CD8-positive, alpha-beta memory T cell (primary cell): Measurements from ENCODE around the gene LITAF. TPM values are rescaled to one million over a fixed set of nuclear protein-coding genes. Genes with fewer than 3 reads are reported as not detected.

Experiments used
- CTCF ChIA-PET: fragments of 350-600 bp; sonication (Branson Sonifier 250); formaldehyde crosslinking; loops from one replicate; lab custom pipeline; 2021; ENCODE audit warnings: antibody characterized with exemption; lab: Charles Lee
- POLR2A ChIA-PET: fragments of 350-600 bp; sonication (Branson Sonifier 250); formaldehyde crosslinking; loops from one replicate; lab custom pipeline; 2021; ENCODE audit warnings: antibody characterized with exemption; lab: Charles Lee
- DNase-seq, 5 donors: peaks; one replicate each; pipeline versions ENCODE4 v3.0.0 to v3.0.0-alpha.2; 2020 to 2022; ENCODE audit warnings: mixed read lengths in 1 of 5
- H3K27ac ChIP-seq: one replicate; pipeline ENCODE4 v1.7.0; 2013; ENCODE audit warnings: low read depth, mild to moderate bottlenecking, low read length, moderate library complexity
- H3K27me3 ChIP-seq: 2 replicates; pipeline ENCODE4 v1.7.0; 2013; ENCODE audit warnings: low read length, mild to moderate bottlenecking; ENCODE audit not compliant: insufficient read depth, poor library complexity, severe bottlenecking
- H3K36me3 ChIP-seq: 2 replicates; pipeline ENCODE4 v1.7.0; 2013; ENCODE audit warnings: mild to moderate bottlenecking, low read length, moderate library complexity; ENCODE audit not compliant: insufficient read depth
- H3K4me1 ChIP-seq: 2 replicates; pipeline ENCODE4 v1.7.0; 2013; ENCODE audit warnings: mild to moderate bottlenecking, low read length, moderate library complexity; ENCODE audit not compliant: insufficient read depth
- H3K4me3 ChIP-seq: 2 replicates; pipeline ENCODE4 v1.7.0; 2013; ENCODE audit warnings: mild to moderate bottlenecking, low read length
- H3K9me3 ChIP-seq: 2 replicates; pipeline ENCODE4 v1.7.0; 2013; ENCODE audit warnings: mild to moderate bottlenecking, low read length
- H3K27ac Mint-ChIP-seq, 8 donors: one replicate each; pipeline ENCODE4 v1.8.0; 2020 to 2021; ENCODE audit warnings: mixed read lengths in 8 of 8, mild to moderate bottlenecking in 6 of 8, inconsistent platforms in 3 of 8, moderate library complexity in 3 of 8
- H3K27me3 Mint-ChIP-seq, 2 donors: one replicate each; pipeline ENCODE4 v1.8.0; 2020 to 2021; ENCODE audit warnings: mixed read lengths in 2 of 2, mild to moderate bottlenecking in 1 of 2, moderate library complexity in 1 of 2
- H3K36me3 Mint-ChIP-seq, 3 donors: one replicate each; pipeline ENCODE4 v1.8.0; 2020 to 2021; ENCODE audit warnings: mixed read lengths in 3 of 3, inconsistent platforms in 1 of 3, mild to moderate bottlenecking in 1 of 3
- H3K4me1 Mint-ChIP-seq, 3 donors: one replicate each; pipeline ENCODE4 v1.8.0; 2020 to 2021; ENCODE audit warnings: mixed read lengths in 3 of 3, inconsistent platforms in 1 of 3, mild to moderate bottlenecking in 1 of 3
- H3K4me3 Mint-ChIP-seq, 7 donors: one replicate each; pipeline ENCODE4 v1.8.0; 2020 to 2021; ENCODE audit warnings: mixed read lengths in 7 of 7, mild to moderate bottlenecking in 6 of 7, moderate library complexity in 4 of 7, inconsistent platforms in 2 of 7
- H3K9me3 Mint-ChIP-seq, 5 donors: one replicate each; pipeline ENCODE4 v1.8.0; 2020 to 2022; ENCODE audit warnings: mixed read lengths in 5 of 5, mild to moderate bottlenecking in 3 of 5, moderate library complexity in 2 of 5, inconsistent platforms in 1 of 5
- polyA plus RNA-seq: library from polyadenylated mRNA; unstranded; fragments of 300-500 nt; fragmentation: Illumina TruSeq; gene quantifications from one replicate; pipeline ENCODE4 v1.2.3, GENCODE V29; 2021
- total RNA-seq, 2 experiments: library from RNA; stranded (reverse); gene quantifications; one replicate each; pipeline ENCODE4 v1.2.3, GENCODE V29; 2021

The LITAF gene
- total and polyA plus RNA-seq, 3 experiments from 2014 or later, result 199 to 629 (median 201) TPM

- Histone ChIP-seq H3K27ac (no peak overlapping the region), H3K4me3 (no peak overlapping the region), H3K27me3 (no peaks in the 10 kb centered on the region), H3K9me3 (no peaks in the 10 kb centered on the region), H3K4me1 (no peaks in the 10 kb centered on the region), H3K36me3 (peaks cover 40% of the 10 kb centered on the region)
- H3K36me3 Mint-ChIP-seq, result peaks cover 26 to 61% (median 32%) of the 10 kb centered on the region in 3 donors
- CTCF ChIA-PET, result interaction anchor here (0.9 kb wide), 1 partner anchor 12 kb away, joined by 3 read pairs; no protein-coding TSS in a partner anchor
- peaks cover 0 to 1% of the 10 kb centered on the region in 2 donors for H3K27me3 Mint-ChIP-seq
- POLR2A ChIA-PET, result no interaction called here
- peak overlapping the region in 1 of 7 donors; percentile 9 for H3K4me3 Mint-ChIP-seq
- no peaks in the 10 kb centered on the region for H3K9me3 Mint-ChIP-seq
- H3K4me1 Mint-ChIP-seq, result peaks cover 19 to 42% (median 23%) of the 10 kb centered on the region in 3 donors
- DNase-seq, result no peak
- peak overlapping the region in 1 of 8 donors; percentile 24 for H3K27ac Mint-ChIP-seq
These were observed 40.1 kb downstream of the LITAF start for GRCh38 chr16:11546608-11547061.

DNA sequence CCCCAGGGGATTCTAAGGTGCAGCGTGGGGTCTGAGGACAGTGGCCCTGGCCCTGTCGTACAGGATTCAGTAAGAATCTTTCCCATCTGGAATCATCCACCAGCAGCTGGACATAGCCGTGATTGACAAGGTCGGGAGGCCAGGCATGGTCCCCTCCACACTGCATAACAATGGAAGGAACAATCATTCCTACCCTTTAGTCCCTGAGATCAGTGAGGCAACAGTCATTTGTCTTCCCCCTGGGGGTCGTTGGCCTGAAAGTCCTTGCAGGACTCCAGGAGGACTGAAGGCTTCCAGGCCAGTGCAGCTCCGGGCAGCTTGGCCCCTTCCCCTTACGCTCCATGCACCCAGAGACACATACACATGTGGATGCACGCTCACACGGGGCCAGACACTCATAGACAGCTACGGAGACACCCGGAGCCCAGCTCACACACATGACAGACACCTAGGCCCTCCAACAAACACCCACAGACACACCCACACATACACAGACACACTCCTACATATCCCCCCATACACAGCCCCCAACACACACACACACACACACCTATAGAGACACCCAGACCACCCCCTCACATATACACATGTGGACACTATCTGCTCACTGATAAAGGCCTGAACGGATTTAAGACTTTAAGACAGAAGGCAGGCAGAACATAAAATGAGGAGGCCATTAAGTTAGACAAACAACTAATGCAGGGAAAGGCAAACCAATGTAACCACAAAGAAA, 42.9 kb downstream of the LITAF start:
- DNase-seq, result no peak
- H3K36me3 ChIP-seq, result peaks cover 13% of the 10 kb centered on the region
- H3K27ac ChIP-seq, result no peak overlapping the region
- peak overlapping the region in 5 of 8 donors; percentile 40 to 70 (median 56) for H3K27ac Mint-ChIP-seq
- ChIA-PET POLR2A (no interaction called here), CTCF (interaction anchor here (1.1 to 1.6 kb wide), 2 partner anchors 11 kb away, joined by 3 to 4 read pairs; no protein-coding TSS in a partner anchor)
- H3K4me3 Mint-ChIP-seq, result peak overlapping the region in 2 of 7 donors; percentile 0 to 41
- H3K27me3 Mint-ChIP-seq, result no peaks in the 10 kb centered on the region
- no peaks in the 10 kb centered on the region for H3K9me3 Mint-ChIP-seq
- H3K4me1 ChIP-seq, result peaks cover 3% of the 10 kb centered on the region
- H3K4me3 ChIP-seq, result no peak overlapping the region
- H3K36me3 Mint-ChIP-seq, result peaks cover 4 to 35% (median 12%) of the 10 kb centered on the region in 3 donors
- no peaks in the 10 kb centered on the region for H3K27me3 ChIP-seq
- H3K9me3 ChIP-seq, result no peaks in the 10 kb centered on the region
- H3K4me1 Mint-ChIP-seq, result peaks cover 28 to 46% (median 31%) of the 10 kb centered on the region in 3 donors

GRCh38 chr16:11542069-11542744, 44.5 kb downstream of the LITAF start:
- Mint-ChIP-seq H3K4me3 (peak overlapping the region in 2 of 7 donors; percentile 14 to 18), H3K27ac (peak overlapping the region in 5 of 8 donors; percentile 2 to 72 (median 55)), H3K9me3 (no peaks in the 10 kb centered on the region), H3K27me3 (peaks cover 0 to 3% of the 10 kb centered on the region in 2 donors), H3K36me3 (peaks cover 2 to 18% (median 5%) of the 10 kb centered on the region in 3 donors), H3K4me1 (peaks cover 25 to 47% (median 30%) of the 10 kb centered on the region in 3 donors)
- no peak for DNase-seq
- H3K27ac ChIP-seq, result no peak overlapping the region
- H3K36me3 ChIP-seq, result no peaks in the 10 kb centered on the region
- H3K9me3 ChIP-seq, result no peaks in the 10 kb centered on the region
- no peaks in the 10 kb centered on the region for H3K27me3 ChIP-seq
- POLR2A ChIA-PET, result no interaction called here
- H3K4me1 ChIP-seq, result peaks cover 3% of the 10 kb centered on the region
- no peak overlapping the region for H3K4me3 ChIP-seq
- CTCF ChIA-PET, result no interaction called here

- Mint-ChIP-seq H3K27me3 (peaks cover 0 to 3% of the 10 kb centered on the region in 2 donors), H3K27ac (peak overlapping the region in 3 of 8 donors; percentile 47 to 68 (median 54)), H3K9me3 (no peaks in the 10 kb centered on the region), H3K4me3 (peak overlapping the region in 1 of 7 donors; percentile 18), H3K4me1 (peaks cover 22 to 53% (median 37%) of the 10 kb centered on the region in 3 donors), H3K36me3 (peaks cover 0 to 1% (median 0%) of the 10 kb centered on the region in 3 donors)
- Histone ChIP-seq H3K4me1 (peaks cover 3% of the 10 kb centered on the region), H3K27me3 (no peaks in the 10 kb centered on the region), H3K4me3 (no peak overlapping the region), H3K9me3 (no peaks in the 10 kb centered on the region), H3K27ac (no peak overlapping the region), H3K36me3 (no peaks in the 10 kb centered on the region)
- DNase-seq, result no peak
- POLR2A ChIA-PET, result no interaction called here
- CTCF ChIA-PET, result no interaction called here
These were observed 47.1 kb downstream of the LITAF start for GRCh38 chr16:11539641-11540050.

- H3K27ac Mint-ChIP-seq, result peak overlapping the region in 3 of 8 donors; percentile 54 to 68 (median 58)
- no peaks in the 10 kb centered on the region for H3K27me3 ChIP-seq
- no peak overlapping the region for H3K4me3 ChIP-seq
- POLR2A ChIA-PET, result no interaction called here
- peaks cover 0 to 3% of the 10 kb centered on the region in 2 donors for H3K27me3 Mint-ChIP-seq
- no peak overlapping the region for H3K4me3 Mint-ChIP-seq
- CTCF ChIA-PET, result interaction anchor here (1.0 to 1.7 kb wide), 3 partner anchors 29 to 176 kb away, joined by 3 to 7 read pairs (median 6); no protein-coding TSS in a partner anchor
- peaks cover 3% of the 10 kb centered on the region for H3K4me1 ChIP-seq
- H3K9me3 Mint-ChIP-seq, result no peaks in the 10 kb centered on the region
- no peak for DNase-seq
- no peak overlapping the region for H3K27ac ChIP-seq
- no peaks in the 10 kb centered on the region for H3K9me3 ChIP-seq
- H3K36me3 ChIP-seq, result no peaks in the 10 kb centered on the region
- no peaks in the 10 kb centered on the region for H3K36me3 Mint-ChIP-seq
- H3K4me1 Mint-ChIP-seq, result peaks cover 19 to 54% (median 33%) of the 10 kb centered on the region in 3 donors
These were observed 47.8 kb downstream of the LITAF start for GRCh38 chr16:11538880-11539279.

DNA sequence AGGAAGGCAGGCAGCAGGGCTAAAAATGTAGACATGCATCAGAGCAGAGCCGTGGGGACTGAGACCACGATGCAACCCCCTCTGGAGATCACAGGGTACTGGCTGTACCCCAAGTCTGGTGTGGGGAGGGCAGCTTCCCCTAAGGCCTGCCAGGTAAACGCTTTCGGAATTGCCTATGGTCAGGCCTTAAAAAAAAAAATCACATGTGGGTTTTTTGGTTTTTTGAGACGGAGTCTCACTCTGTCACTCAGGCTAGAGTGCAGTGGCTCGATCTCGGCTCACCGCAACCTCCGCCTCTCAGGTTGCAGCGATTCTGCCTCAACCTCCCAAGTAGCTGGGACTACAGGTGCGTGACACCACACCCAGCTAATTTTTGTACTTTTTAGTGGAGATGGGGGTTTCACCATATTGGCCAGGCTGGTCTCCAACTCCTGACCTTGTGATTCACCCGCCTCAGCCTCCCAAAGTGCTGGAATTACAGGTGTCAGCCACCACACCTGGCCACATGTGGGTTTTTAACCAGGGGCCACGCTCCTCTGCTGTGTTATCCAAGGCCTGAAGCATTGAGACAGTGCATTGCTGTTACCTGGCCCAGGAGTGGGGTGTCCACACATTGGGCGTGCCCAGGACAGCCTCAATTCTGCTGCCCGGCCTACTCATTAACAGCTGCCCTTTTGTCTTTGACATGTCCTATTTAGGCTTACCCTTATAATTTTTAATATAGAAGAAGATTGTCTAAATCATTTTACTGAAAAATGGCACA, 50.4 kb downstream of the LITAF start:
- Histone ChIP-seq H3K4me1 (peaks cover 3% of the 10 kb centered on the region), H3K4me3 (no peak overlapping the region), H3K36me3 (no peaks in the 10 kb centered on the region), H3K9me3 (no peaks in the 10 kb centered on the region), H3K27me3 (no peaks in the 10 kb centered on the region), H3K27ac (no peak overlapping the region)
- no peaks in the 10 kb centered on the region for H3K36me3 Mint-ChIP-seq
- no peaks in the 10 kb centered on the region for H3K9me3 Mint-ChIP-seq
- CTCF ChIA-PET, result interaction anchor here (2.1 kb wide), 1 partner anchor 48 kb away, joined by 6 read pairs; no protein-coding TSS in a partner anchor
- peak in 1 of 5 donors; percentile 17 for DNase-seq
- peaks cover 22 to 49% (median 31%) of the 10 kb centered on the region in 3 donors for H3K4me1 Mint-ChIP-seq
- peak overlapping the region in 3 of 8 donors; percentile 42 to 90 (median 47) for H3K27ac Mint-ChIP-seq
- peak overlapping the region in 3 of 7 donors; percentile 11 to 43 (median 23) for H3K4me3 Mint-ChIP-seq
- POLR2A ChIA-PET, result interaction anchor here (0.5 kb wide), 1 partner anchor 40 kb away, joined by 3 read pairs; no protein-coding TSS in a partner anchor
- H3K27me3 Mint-ChIP-seq, result peaks cover 0 to 3% of the 10 kb centered on the region in 2 donors

- ChIA-PET CTCF (interaction anchor here (1.0 to 2.1 kb wide), 6 partner anchors 21 to 105 kb away, joined by 3 to 8 read pairs (median 4); partner anchors contain the start of gene LITAF), POLR2A (interaction anchor here (0.5 kb wide), 1 partner anchor 41 kb away, joined by 3 read pairs; no protein-coding TSS in a partner anchor)
- Mint-ChIP-seq H3K27me3 (peaks cover 0 to 3% of the 10 kb centered on the region in 2 donors), H3K4me1 (peaks cover 22 to 44% (median 26%) of the 10 kb centered on the region in 3 donors), H3K9me3 (no peaks in the 10 kb centered on the region), H3K4me3 (peak overlapping the region in 1 of 7 donors; percentile 36), H3K27ac (peak overlapping the region in 3 of 8 donors; percentile 26 to 90 (median 47)), H3K36me3 (no peaks in the 10 kb centered on the region)
- H3K36me3 ChIP-seq, result no peaks in the 10 kb centered on the region
- no peak overlapping the region for H3K4me3 ChIP-seq
- no peaks in the 10 kb centered on the region for H3K9me3 ChIP-seq
- H3K27ac ChIP-seq, result no peak overlapping the region
- H3K4me1 ChIP-seq, result peaks cover 3% of the 10 kb centered on the region
- no peaks in the 10 kb centered on the region for H3K27me3 ChIP-seq
- no peak for DNase-seq
These were observed 51.2 kb downstream of the LITAF start for GRCh38 chr16:11535494-11535893.
